ENCODE measurements around the gene FBLN5.
"Not testable (repeated sequence)": the region's sequence is repeated elsewhere in the genome, so short reads cannot be mapped to it uniquely, and the experiment has no call there.

Gene FBLN5

GRCh38 chr14:91899806-91900205 is 47.7 kb downstream of the FBLN5 start:
- DNase-seq = no peak

GRCh38 chr14:91899213-91899612 is 48.3 kb downstream of the FBLN5 start:
- Mint-ChIP-seq H3K9me3 (no peaks in the 10 kb centered on the region), H3K27me3 (no peaks in the 10 kb centered on the region), H3K27ac (no peak overlapping the region), H3K4me3 (no peak overlapping the region), H3K4me1 (no peaks in the 10 kb centered on the region)
- no peak for DNase-seq
- peak; percentile 48 for ATAC-seq

More at GRCh38 chr14:91899806-91900205, 47.7 kb downstream of the FBLN5 start:
- no peaks in the 10 kb centered on the region for H3K4me1 Mint-ChIP-seq
- no peak for ATAC-seq
- H3K27ac Mint-ChIP-seq = no peak overlapping the region
- H3K4me3 Mint-ChIP-seq = no peak overlapping the region
- no peaks in the 10 kb centered on the region for H3K27me3 Mint-ChIP-seq
- H3K9me3 Mint-ChIP-seq = no peaks in the 10 kb centered on the region

GRCh38 chr14:91898372-91898771 is 49.1 kb downstream of the FBLN5 start:
- Mint-ChIP-seq H3K4me1 (peaks cover 7% of the 10 kb centered on the region), H3K4me3 (no peak overlapping the region), H3K9me3 (no peaks in the 10 kb centered on the region), H3K27ac (no peak overlapping the region), H3K27me3 (no peaks in the 10 kb centered on the region)
- no peak for ATAC-seq
- no peak for DNase-seq

- H3K4me1 Mint-ChIP-seq = peaks cover 13% of the 10 kb centered on the region
- not testable (repeated sequence) for H3K27ac Mint-ChIP-seq, H3K27me3 Mint-ChIP-seq, H3K4me3 Mint-ChIP-seq, H3K9me3 Mint-ChIP-seq, ATAC-seq, DNase-seq
Observed at GRCh38 chr14:91897716-91898115, 49.8 kb downstream of the FBLN5 start.

GRCh38 chr14:91897106-91897701 is 50.3 kb downstream of the FBLN5 start:
- no peak for ATAC-seq
- Mint-ChIP-seq H3K27ac (no peak overlapping the region), H3K4me1 (peaks cover 19% of the 10 kb centered on the region), H3K27me3 (no peaks in the 10 kb centered on the region), H3K4me3 (no peak overlapping the region), H3K9me3 (no peaks in the 10 kb centered on the region)
- DNase-seq = no peak

- Mint-ChIP-seq H3K9me3 (no peaks in the 10 kb centered on the region), H3K27me3 (no peaks in the 10 kb centered on the region), H3K27ac (no peak overlapping the region), H3K4me3 (no peak overlapping the region), H3K4me1 (peaks cover 26% of the 10 kb centered on the region)
- ATAC-seq (no peak), DNase-seq (no peak)
Observed at GRCh38 chr14:91896419-91896818, 51.1 kb downstream of the FBLN5 start.

GRCh38 chr14:91893669-91894068 is 53.8 kb downstream of the FBLN5 start:
- H3K27ac Mint-ChIP-seq = peak overlapping the region; percentile 22 to 78
- peaks cover 54% of the 10 kb centered on the region for H3K4me1 Mint-ChIP-seq
- peak; percentile 65 for ATAC-seq
- DNase-seq = peak in 1 of 2 donors; percentile 41
- H3K9me3 Mint-ChIP-seq = no peaks in the 10 kb centered on the region
- H3K4me3 Mint-ChIP-seq = peak overlapping the region; percentile 8 to 31
- no peaks in the 10 kb centered on the region for H3K27me3 Mint-ChIP-seq

- Mint-ChIP-seq H3K27ac (no peak overlapping the region), H3K9me3 (no peaks in the 10 kb centered on the region), H3K27me3 (no peaks in the 10 kb centered on the region), H3K4me1 (peaks cover 56% of the 10 kb centered on the region), H3K4me3 (peak overlapping the region in 1 of 2 donors; percentile 8)
- DNase-seq (peak in 1 of 2 donors; percentile 19), ATAC-seq (peak; percentile 47)
Observed at GRCh38 chr14:91893007-91893406, 54.5 kb downstream of the FBLN5 start.

- Mint-ChIP-seq H3K9me3 (no peaks in the 10 kb centered on the region), H3K27me3 (no peaks in the 10 kb centered on the region), H3K4me1 (peaks cover 56% of the 10 kb centered on the region), H3K27ac (no peak overlapping the region), H3K4me3 (no peak overlapping the region)
- no peak for DNase-seq
- ATAC-seq = no peak
Observed at GRCh38 chr14:91891721-91892220, 55.7 kb downstream of the FBLN5 start.

GRCh38 chr14:91891101-91891500 is 56.4 kb downstream of the FBLN5 start:
- Mint-ChIP-seq H3K4me1 (peaks cover 56% of the 10 kb centered on the region), H3K27ac (peak overlapping the region in 1 of 2 donors; percentile 19), H3K4me3 (no peak overlapping the region), H3K27me3 (no peaks in the 10 kb centered on the region), H3K9me3 (no peaks in the 10 kb centered on the region)
- DNase-seq (no peak), ATAC-seq (no peak)

GRCh38 chr14:91890291-91890749 is 57.2 kb downstream of the FBLN5 start:
- H3K9me3 Mint-ChIP-seq = no peaks in the 10 kb centered on the region
- peak overlapping the region; percentile 80 to 89 for H3K27ac Mint-ChIP-seq
- no peaks in the 10 kb centered on the region for H3K27me3 Mint-ChIP-seq
- ATAC-seq (peak; percentile 13), DNase-seq (no peak)
- peak overlapping the region; percentile 26 to 32 for H3K4me3 Mint-ChIP-seq
- H3K4me1 Mint-ChIP-seq = peaks cover 56% of the 10 kb centered on the region

GRCh38 chr14:91889477-91890211 is 57.9 kb downstream of the FBLN5 start:
- no peaks in the 10 kb centered on the region for H3K27me3 Mint-ChIP-seq
- ATAC-seq = no peak
- peak overlapping the region in 1 of 2 donors; percentile 32 for H3K4me3 Mint-ChIP-seq
- peak overlapping the region; percentile 80 to 89 for H3K27ac Mint-ChIP-seq
- no peak for DNase-seq
- H3K4me1 Mint-ChIP-seq = peaks cover 61% of the 10 kb centered on the region
- no peaks in the 10 kb centered on the region for H3K9me3 Mint-ChIP-seq

GRCh38 chr14:91888641-91889476 is 58.6 kb downstream of the FBLN5 start:
- ATAC-seq (no peak), DNase-seq (no peak)
- Mint-ChIP-seq H3K9me3 (no peaks in the 10 kb centered on the region), H3K4me3 (no peak overlapping the region), H3K4me1 (peaks cover 67% of the 10 kb centered on the region), H3K27ac (peak overlapping the region in 1 of 2 donors; percentile 22), H3K27me3 (no peaks in the 10 kb centered on the region)

GRCh38 chr14:91886961-91887360 is 60.5 kb downstream of the FBLN5 start:
- H3K27me3 Mint-ChIP-seq = no peaks in the 10 kb centered on the region
- no peak overlapping the region for H3K27ac Mint-ChIP-seq
- H3K4me3 Mint-ChIP-seq = no peak overlapping the region
- H3K9me3 Mint-ChIP-seq = no peaks in the 10 kb centered on the region
- H3K4me1 Mint-ChIP-seq = peaks cover 59% of the 10 kb centered on the region
- DNase-seq (no peak), ATAC-seq (no peak)

- H3K27me3 Mint-ChIP-seq = no peaks in the 10 kb centered on the region
- H3K9me3 Mint-ChIP-seq = peaks cover 0 to 3% of the 10 kb centered on the region in 2 donors
- no peak overlapping the region for H3K4me3 Mint-ChIP-seq
- H3K4me1 Mint-ChIP-seq = peaks cover 55% of the 10 kb centered on the region
- no peak overlapping the region for H3K27ac Mint-ChIP-seq
- DNase-seq (no peak), ATAC-seq (no peak)
Observed at GRCh38 chr14:91885839-91886238, 61.7 kb downstream of the FBLN5 start.
